Mononuclear cell (primary cell): ENCODE data around the gene PNMA8A. TPM values are rescaled to one million over a fixed set of nuclear protein-coding genes. Genes with fewer than 3 reads are reported as not detected.
"Not testable (repeated sequence)": the region's sequence is repeated elsewhere in the genome, so short reads cannot be mapped to it uniquely, and the experiment has no call there.

ENCODE experiments used
- H3K27me3 ChIP-seq: 2 replicates; pipeline ENCODE4 v1.6.0; 2011; ENCODE audit warnings: low read length, control low read depth; ENCODE audit not compliant: insufficient read depth
- H3K4me1 ChIP-seq: 2 replicates; pipeline ENCODE4 v1.5.1; 2011; ENCODE audit warnings: mild to moderate bottlenecking, low read length, control low read depth; ENCODE audit not compliant: insufficient read depth
- H3K4me3 ChIP-seq: 2 replicates; pipeline ENCODE4 v1.5.1; 2011; ENCODE audit warnings: mild to moderate bottlenecking, low read length, moderate library complexity
- H3K9me3 ChIP-seq: 2 replicates; pipeline ENCODE4 v1.5.1; 2011; ENCODE audit warnings: low read depth, mild to moderate bottlenecking, control low read depth, low read length
- total RNA-seq: library from RNA; depleted of rRNA; stranded (reverse); fragments of >200 nt; gene quantifications from one replicate; pipeline ENCODE4 v1.2.3, GENCODE V29; 2012

The PNMA8A gene
- total RNA-seq, 1 donor, result not detected

DNA sequence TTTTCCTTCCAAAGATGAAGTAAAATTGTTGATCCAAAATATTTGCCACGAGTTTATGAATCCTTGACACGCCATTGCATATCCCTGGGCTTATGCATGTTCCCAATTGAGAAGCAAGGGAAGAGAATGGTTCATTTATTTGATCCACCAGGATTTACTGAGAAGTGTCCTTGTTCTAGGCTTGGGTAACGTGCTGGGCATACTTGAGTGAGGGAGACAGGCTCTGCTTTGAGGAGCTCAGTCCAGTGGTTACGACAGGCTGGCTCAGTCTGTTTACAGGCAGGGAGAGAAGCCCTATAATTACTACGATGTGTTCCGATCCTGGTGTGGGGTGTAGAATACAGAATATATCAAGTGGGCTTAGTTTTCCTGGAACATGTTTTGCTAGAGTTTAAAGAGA is 36.4 kb downstream of the PNMA8A start:
- no peak overlapping the region for H3K4me3 ChIP-seq
- no peaks in the 10 kb centered on the region for H3K9me3 ChIP-seq
- no peaks in the 10 kb centered on the region for H3K4me1 ChIP-seq
- peaks cover 1% of the 10 kb centered on the region for H3K27me3 ChIP-seq

GRCh38 chr19:46433470-46433869 is 37.9 kb downstream of the PNMA8A start:
- H3K4me3 ChIP-seq, H3K4me1 ChIP-seq, H3K27me3 ChIP-seq, H3K9me3 ChIP-seq: not testable (repeated sequence)

GRCh38 chr19:46431824-46432223 is 39.5 kb downstream of the PNMA8A start:
- H3K4me3 ChIP-seq, result no peak overlapping the region
- no peaks in the 10 kb centered on the region for H3K9me3 ChIP-seq
- peaks cover 12% of the 10 kb centered on the region for H3K4me1 ChIP-seq
- peaks cover 23% of the 10 kb centered on the region for H3K27me3 ChIP-seq

GRCh38 chr19:46429999-46430398 is 41.4 kb downstream of the PNMA8A start:
- no peak overlapping the region for H3K4me3 ChIP-seq
- peaks cover 16% of the 10 kb centered on the region for H3K4me1 ChIP-seq
- no peaks in the 10 kb centered on the region for H3K9me3 ChIP-seq
- H3K27me3 ChIP-seq, result peaks cover 37% of the 10 kb centered on the region

- H3K4me1 ChIP-seq, result peaks cover 16% of the 10 kb centered on the region
- H3K4me3 ChIP-seq, result no peak within 1 kb of the TSS
- peaks cover 45% of the 10 kb centered on the region for H3K27me3 ChIP-seq
These were observed 42.9 kb downstream of the PNMA8A start, which contains the start of gene PNMA8C for GRCh38 chr19:46428239-46429135. PNMA8C (minus strand) TSS chr19:46428936; CDS start chr19:46428359, 577 bp downstream.

GRCh38 chr19:46427518-46428045 is 43.8 kb downstream of the PNMA8A start:
- Histone ChIP-seq H3K27me3 (peaks cover 45% of the 10 kb centered on the region), H3K4me3 (no peak overlapping the region), H3K4me1 (peaks cover 16% of the 10 kb centered on the region), H3K9me3 (no peaks in the 10 kb centered on the region)

More at GRCh38 chr19:46428239-46429135, 42.9 kb downstream of the PNMA8A start, which contains the start of gene PNMA8C:
- no peaks in the 10 kb centered on the region for H3K9me3 ChIP-seq

- no peak overlapping the region for H3K4me3 ChIP-seq
- H3K27me3 ChIP-seq, result peaks cover 45% of the 10 kb centered on the region
- no peaks in the 10 kb centered on the region for H3K9me3 ChIP-seq
- peaks cover 16% of the 10 kb centered on the region for H3K4me1 ChIP-seq
These were observed 44.7 kb downstream of the PNMA8A start for GRCh38 chr19:46426506-46427162.

DNA sequence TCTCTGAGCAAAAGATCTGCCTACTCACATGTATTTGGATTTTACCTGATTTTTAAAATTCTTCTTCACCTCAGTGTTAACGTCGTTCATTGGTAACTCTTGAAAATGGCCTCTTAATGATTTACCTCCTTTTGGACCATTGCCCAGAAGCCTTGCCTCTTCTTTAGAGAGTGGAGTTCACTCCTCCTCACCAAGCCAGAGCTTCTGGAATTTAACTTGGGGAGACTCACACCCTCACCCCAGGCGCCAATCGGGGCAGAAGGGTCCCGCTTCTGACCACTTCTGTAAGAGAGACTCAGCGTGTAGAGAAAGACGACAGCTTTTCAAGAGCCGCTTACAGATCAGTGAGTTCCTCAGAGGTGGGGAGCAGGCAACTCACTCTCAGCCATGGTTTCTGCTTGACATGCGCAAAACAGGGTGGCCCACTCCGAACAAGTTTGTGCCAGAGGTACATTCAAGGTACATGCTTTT is 45.3 kb downstream of the PNMA8A start:
- H3K9me3 ChIP-seq, result no peaks in the 10 kb centered on the region
- H3K27me3 ChIP-seq, result peaks cover 45% of the 10 kb centered on the region
- peaks cover 16% of the 10 kb centered on the region for H3K4me1 ChIP-seq
- H3K4me3 ChIP-seq, result no peak overlapping the region

- Histone ChIP-seq H3K9me3 (no peaks in the 10 kb centered on the region), H3K4me1 (peaks cover 6% of the 10 kb centered on the region), H3K27me3 (peaks cover 36% of the 10 kb centered on the region), H3K4me3 (no peak overlapping the region)
These were observed 48.2 kb downstream of the PNMA8A start for GRCh38 chr19:46423188-46423587.

DNA sequence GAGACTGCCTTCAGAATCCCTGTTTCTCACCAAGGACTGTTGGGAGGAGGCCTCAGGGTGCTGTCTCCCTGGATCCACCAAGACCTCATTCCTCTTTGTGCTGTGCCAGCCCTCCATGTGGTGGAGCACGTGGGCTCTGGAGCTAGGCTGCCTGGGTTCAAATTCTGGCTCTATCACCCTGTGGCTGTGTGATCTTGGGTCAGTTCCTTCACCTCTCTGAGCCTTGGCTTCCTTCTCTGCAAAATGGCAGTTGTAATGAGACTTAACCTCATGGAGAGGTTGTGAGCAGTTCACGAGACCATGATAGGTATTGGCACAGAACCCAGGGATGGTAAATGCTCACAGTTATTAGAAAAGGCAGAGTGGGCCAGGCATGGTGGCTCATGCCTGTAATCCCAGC is 49.0 kb downstream of the PNMA8A start:
- Histone ChIP-seq H3K27me3 (peaks cover 31% of the 10 kb centered on the region), H3K4me3 (no peak overlapping the region), H3K9me3 (no peaks in the 10 kb centered on the region), H3K4me1 (peaks cover 5% of the 10 kb centered on the region)

GRCh38 chr19:46420056-46420455 is 51.3 kb downstream of the PNMA8A start:
- Histone ChIP-seq H3K9me3 (no peaks in the 10 kb centered on the region), H3K4me3 (no peak overlapping the region), H3K27me3 (peaks cover 28% of the 10 kb centered on the region), H3K4me1 (no peaks in the 10 kb centered on the region)

Other genes with a start within 250 kb of the PNMA8A start
- not detected for gene IGFL1, start 241.8 kb downstream of the PNMA8A start, total RNA-seq
- not detected for gene HIF3A, start 174.5 kb downstream of the PNMA8A start, total RNA-seq
- gene PPP5C, start 124.5 kb downstream of the PNMA8A start, total RNA-seq, result 11.6 TPM
- gene CCDC8, start 58.0 kb downstream of the PNMA8A start, total RNA-seq, result not detected
- gene PNMA8C, start 42.6 kb downstream of the PNMA8A start, total RNA-seq, result not detected
- under 0.01 TPM for gene PNMA8B, start 24.3 kb upstream of the PNMA8A start, total RNA-seq
- gene CALM3, start 129.8 kb upstream of the PNMA8A start, total RNA-seq, result 199 TPM
- 5.8 TPM for gene PTGIR, start 153.5 kb upstream of the PNMA8A start, total RNA-seq
- gene GNG8, start 164.6 kb upstream of the PNMA8A start, total RNA-seq, result not detected
- gene DACT3, start 189.6 kb upstream of the PNMA8A start, total RNA-seq, result 0.63 TPM
- 25.2 TPM for gene PRKD2, start 245.6 kb upstream of the PNMA8A start, total RNA-seq